Liver (tissue), 9 donors: Measurements from ENCODE around the gene TMEM98. TPM values are rescaled to one million over a fixed set of nuclear protein-coding genes. Genes with fewer than 3 reads are reported as not detected.

Experiments
- DNase-seq: peaks from one replicate; pipeline ENCODE4 v3.0.0-alpha.2; 2017; ENCODE audit warnings: low spot score
- H3K27ac ChIP-seq, 2 donors: one replicate each; pipeline ENCODE4 v1.7.0; 2013; ENCODE audit warnings: inconsistent platforms in 2 of 2, low read length in 2 of 2, control low read depth in 1 of 2, low read depth in 1 of 2, mild to moderate bottlenecking in 1 of 2
- H3K27me3 ChIP-seq, 4 donors: one replicate each; pipeline versions ENCODE4 v1.6.1 to v1.7.0; 2013; ENCODE audit warnings: low read length in 3 of 4, inconsistent platforms in 1 of 4, mild to moderate bottlenecking in 1 of 4, moderate library complexity in 1 of 4; ENCODE audit not compliant: control insufficient read depth in 4 of 4, insufficient read depth in 4 of 4
- H3K36me3 ChIP-seq, 4 donors: one replicate each; pipeline versions ENCODE4 v1.6.1 to v1.7.0; 2013; ENCODE audit warnings: low read length in 3 of 4, mild to moderate bottlenecking in 3 of 4, low read depth in 1 of 4, moderate library complexity in 1 of 4; ENCODE audit not compliant: control insufficient read depth in 4 of 4, insufficient read depth in 3 of 4
- H3K4me1 ChIP-seq, 4 donors: one replicate each; pipeline versions ENCODE4 v1.6.1 to v1.7.0; 2013; ENCODE audit warnings: low read length in 3 of 4, mild to moderate bottlenecking in 3 of 4, moderate library complexity in 1 of 4; ENCODE audit not compliant: control insufficient read depth in 4 of 4, insufficient read depth in 4 of 4
- H3K4me3 ChIP-seq, 3 donors: one replicate each; pipeline versions ENCODE4 v1.6.1 to v1.7.0; 2013; ENCODE audit warnings: low read length in 3 of 3, control low read depth in 1 of 3, low read depth in 1 of 3, mild to moderate bottlenecking in 1 of 3
- H3K9ac ChIP-seq, 2 donors: one replicate each; pipeline ENCODE4 v1.7.0; 2013; ENCODE audit warnings: low read length in 2 of 2, mild to moderate bottlenecking in 2 of 2, moderate library complexity in 2 of 2, control low read depth in 1 of 2, low read depth in 1 of 2
- H3K9me3 ChIP-seq, 4 donors: one replicate each; pipeline versions ENCODE4 v1.6.1 to v1.7.0; 2013; ENCODE audit warnings: low read length in 3 of 4; ENCODE audit not compliant: control insufficient read depth in 4 of 4
- EGR1 ChIP-seq, 2 donors: IDR thresholded peaks; 2 replicates each; pipeline ENCODE4 v1.6.1; 2016 to 2018; ENCODE audit warnings: antibody characterized with exemption in 2 of 2, low read depth in 2 of 2
- FOXA1 ChIP-seq: IDR thresholded peaks from 2 replicates; pipeline ENCODE4 v1.6.1; 2016; ENCODE audit warnings: antibody characterized with exemption
- FOXA2 ChIP-seq: IDR thresholded peaks from 2 replicates; pipeline ENCODE4 v1.6.1; 2016; ENCODE audit warnings: antibody characterized with exemption
- GABPA ChIP-seq, 2 donors: IDR thresholded peaks in 1 of 2; conservative IDR thresholded peaks in 1 of 2; 2 replicates each; pipeline ENCODE4 v1.6.1; 2016; ENCODE audit warnings: antibody characterized with exemption in 2 of 2, mild to moderate bottlenecking in 1 of 2, moderate library complexity in 1 of 2
- HNF4A ChIP-seq, 2 donors: conservative IDR thresholded peaks; 2 replicates each; pipeline ENCODE4 v1.6.1; 2016; ENCODE audit warnings: antibody characterized with exemption in 2 of 2, mild to moderate bottlenecking in 2 of 2
- HNF4G ChIP-seq: IDR thresholded peaks from 2 replicates; pipeline ENCODE4 v1.6.1; 2016; ENCODE audit warnings: antibody characterized with exemption
- JUND ChIP-seq, 2 donors: IDR thresholded peaks; 2 replicates each; pipeline ENCODE4 v1.6.1; 2016; ENCODE audit warnings: antibody characterized with exemption in 2 of 2
- NR2F2 ChIP-seq: IDR thresholded peaks from 2 replicates; pipeline ENCODE4 v1.6.1; 2016; ENCODE audit warnings: antibody characterized with exemption
- RAD21 ChIP-seq, 2 donors: IDR thresholded peaks; 2 replicates each; pipeline ENCODE4 v1.6.1; 2016; ENCODE audit warnings: antibody characterized with exemption in 2 of 2, mild to moderate bottlenecking in 2 of 2
- RXRA ChIP-seq, 2 donors: IDR thresholded peaks; 2 replicates each; pipeline ENCODE4 v1.6.1; 2017 to 2018; ENCODE audit warnings: antibody characterized with exemption in 2 of 2, mild to moderate bottlenecking in 1 of 2
- SP1 ChIP-seq: IDR thresholded peaks from 2 replicates; pipeline ENCODE4 v1.6.1; 2018; ENCODE audit warnings: antibody characterized with exemption, mild to moderate bottlenecking
- TAF1 ChIP-seq: conservative IDR thresholded peaks from 2 replicates; pipeline ENCODE4 v1.6.1; 2016; ENCODE audit warnings: antibody characterized with exemption, mild to moderate bottlenecking
- YY1 ChIP-seq: IDR thresholded peaks from 2 replicates; pipeline ENCODE4 v1.6.1; 2016; ENCODE audit warnings: antibody characterized with exemption, mild to moderate bottlenecking
- ZBTB33 ChIP-seq: IDR thresholded peaks from 2 replicates; pipeline ENCODE4 v1.6.1; 2016; ENCODE audit warnings: antibody characterized with exemption
- WGBS: extraction: QIAGEN DNeasy Blood & Tissue Kit; methylation state at CpG from one replicate; pipeline ENCODE4 v1.1.7; 2013; 5-methylcytosine and 5-hydroxymethylcytosine counted together
- polyA plus RNA-seq, 2 donors: library from polyadenylated mRNA; stranded (reverse) in 1 of 2; unstranded in 1 of 2; fragments of 200-250 nt in 1 of 2; fragments of >200 nt in 1 of 2; fragmentation: Nextera tagmentation in 1 of 2; extraction: Ambion mirVana in 1 of 2; gene quantifications; one replicate each; pipeline versions ENCODE4 v1.2.1 to v1.2.3, GENCODE V29; 2013 to 2015
- total RNA-seq, 2 donors: library from RNA; depleted of rRNA; stranded (reverse); fragments of >200 nt; gene quantifications; one replicate each; pipeline ENCODE4 v1.2.3, GENCODE V29; 2014
- TF ChIP-seq, protein P1 (sequence below): IDR thresholded peaks from 2 replicates; pipeline ENCODE4 v1.6.1; 2016; ENCODE audit warnings: antibody characterized with exemption
- TF ChIP-seq, protein P2 (sequence below): fragments of 150-350 bp; IDR thresholded peaks from 2 replicates; pipeline ENCODE4 v1.5.1; 2017; ENCODE audit warnings: improper control_type of control experiment, low read depth, low read length; ENCODE audit not compliant: missing input control
- TF ChIP-seq, protein P3 (sequence below): IDR thresholded peaks from 2 replicates; pipeline ENCODE4 v1.6.1; 2016; ENCODE audit warnings: antibody characterized with exemption
- TF ChIP-seq, protein P4 (sequence below): IDR thresholded peaks from 2 replicates; pipeline ENCODE4 v1.6.1; 2016; ENCODE audit warnings: antibody characterized with exemption, mild to moderate bottlenecking
- donor health status: healthy.
- donor health status: healthy.
- donor health status: healthy.
- donor health status: healthy.
- donor health status: healthy.

The TMEM98 gene
- total and polyA plus RNA-seq, 4 donors, result 7.0 to 17.5 (median 10.7) TPM

DNA sequence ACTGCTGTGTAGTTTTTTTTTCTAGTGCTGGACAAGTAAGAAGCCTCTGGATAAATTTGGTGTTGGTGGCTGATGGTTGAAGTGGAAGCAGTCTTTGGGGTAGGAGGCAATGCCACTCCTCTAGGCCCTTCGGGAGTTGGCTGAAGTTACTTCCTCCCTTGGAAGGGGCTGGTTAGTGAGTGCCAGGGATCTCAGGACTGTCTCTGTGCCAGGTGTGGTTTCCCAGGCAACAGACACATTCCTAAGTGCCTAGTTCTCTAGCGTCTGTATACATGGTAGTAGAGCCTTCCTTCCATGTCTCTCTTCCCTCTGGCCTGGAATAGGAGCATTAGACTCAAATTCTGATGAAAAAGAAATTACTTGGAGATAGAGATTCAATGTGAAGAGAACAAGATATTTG is 15.3 kb downstream of the TMEM98 start:
- H3K4me1 ChIP-seq, result peaks cover 0 to 7% (median 0%) of the 10 kb centered on the region in 4 donors
- 84% methylated on average over 2 of the region's 2 CpGs for WGBS
- peaks cover 0 to 2% (median 0%) of the 10 kb centered on the region in 4 donors for H3K36me3 ChIP-seq
- no peak overlapping the region for H3K27ac ChIP-seq
- no peak for DNase-seq
- no peak overlapping the region for H3K9ac ChIP-seq
- H3K4me3 ChIP-seq, result no peak overlapping the region
- H3K9me3 ChIP-seq, result no peaks in the 10 kb centered on the region
- no peaks in the 10 kb centered on the region for H3K27me3 ChIP-seq
- TF ChIP-seq SP1, result no peak
- no peak for TF ChIP-seq FOXA1
- no peak for TF ChIP-seq RXRA (IDR thresholded peaks at IDR 0.05)
- TF ChIP-seq, protein P1, sequence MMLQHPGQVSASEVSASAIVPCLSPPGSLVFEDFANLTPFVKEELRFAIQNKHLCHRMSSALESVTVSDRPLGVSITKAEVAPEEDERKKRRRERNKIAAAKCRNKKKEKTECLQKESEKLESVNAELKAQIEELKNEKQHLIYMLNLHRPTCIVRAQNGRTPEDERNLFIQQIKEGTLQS, result no peak
- TF ChIP-seq, protein P2, sequence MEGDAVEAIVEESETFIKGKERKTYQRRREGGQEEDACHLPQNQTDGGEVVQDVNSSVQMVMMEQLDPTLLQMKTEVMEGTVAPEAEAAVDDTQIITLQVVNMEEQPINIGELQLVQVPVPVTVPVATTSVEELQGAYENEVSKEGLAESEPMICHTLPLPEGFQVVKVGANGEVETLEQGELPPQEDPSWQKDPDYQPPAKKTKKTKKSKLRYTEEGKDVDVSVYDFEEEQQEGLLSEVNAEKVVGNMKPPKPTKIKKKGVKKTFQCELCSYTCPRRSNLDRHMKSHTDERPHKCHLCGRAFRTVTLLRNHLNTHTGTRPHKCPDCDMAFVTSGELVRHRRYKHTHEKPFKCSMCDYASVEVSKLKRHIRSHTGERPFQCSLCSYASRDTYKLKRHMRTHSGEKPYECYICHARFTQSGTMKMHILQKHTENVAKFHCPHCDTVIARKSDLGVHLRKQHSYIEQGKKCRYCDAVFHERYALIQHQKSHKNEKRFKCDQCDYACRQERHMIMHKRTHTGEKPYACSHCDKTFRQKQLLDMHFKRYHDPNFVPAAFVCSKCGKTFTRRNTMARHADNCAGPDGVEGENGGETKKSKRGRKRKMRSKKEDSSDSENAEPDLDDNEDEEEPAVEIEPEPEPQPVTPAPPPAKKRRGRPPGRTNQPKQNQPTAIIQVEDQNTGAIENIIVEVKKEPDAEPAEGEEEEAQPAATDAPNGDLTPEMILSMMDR, result no peak
- no peak for TF ChIP-seq GABPA (IDR thresholded peaks at IDR 0.05 in 1 of 2, conservative IDR thresholded peaks at IDR 0.05 in 1 of 2)
- TF ChIP-seq, protein P3, sequence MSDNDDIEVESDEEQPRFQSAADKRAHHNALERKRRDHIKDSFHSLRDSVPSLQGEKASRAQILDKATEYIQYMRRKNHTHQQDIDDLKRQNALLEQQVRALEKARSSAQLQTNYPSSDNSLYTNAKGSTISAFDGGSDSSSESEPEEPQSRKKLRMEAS, result no peak
- no peak for TF ChIP-seq HNF4A (conservative IDR thresholded peaks at IDR 0.05)

DNA sequence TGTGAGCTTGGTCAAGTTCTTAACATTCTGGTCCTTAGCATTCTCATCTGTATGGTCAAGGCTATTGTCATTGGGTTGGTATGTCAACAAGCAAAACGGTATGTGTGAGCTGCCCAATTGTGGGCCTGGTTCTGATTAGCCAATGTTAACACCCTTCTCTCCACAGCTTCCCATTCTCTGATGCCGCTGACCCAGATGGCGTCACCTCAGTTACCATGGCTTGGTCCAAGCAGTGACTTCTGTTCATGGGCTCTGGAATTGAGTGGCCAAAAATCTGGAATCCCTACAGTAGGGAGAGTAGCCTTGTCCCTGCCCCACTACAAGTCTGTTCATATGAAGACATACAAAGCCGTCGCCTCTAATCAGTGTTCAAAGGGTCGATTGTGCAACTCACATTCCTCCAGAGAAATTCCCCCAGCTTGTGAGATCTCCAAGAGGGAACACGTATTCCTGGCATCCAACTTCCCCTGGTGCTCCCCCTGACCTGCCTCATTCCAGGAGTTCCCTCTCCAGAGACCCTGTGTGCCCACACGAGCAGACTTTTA is 15.8 kb downstream of the TMEM98 start:
- H3K4me1 ChIP-seq, result peaks cover 0 to 7% (median 0%) of the 10 kb centered on the region in 4 donors
- no peaks in the 10 kb centered on the region for H3K27me3 ChIP-seq
- no peak overlapping the region for H3K27ac ChIP-seq
- WGBS, result 63% methylated on average over 8 of the region's 8 CpGs
- TF ChIP-seq ZBTB33 (no peak), TAF1 (no peak), HNF4G (no peak), FOXA2 (no peak), RXRA (IDR thresholded peaks at IDR 0.05) (no peak), RAD21 (IDR thresholded peaks at IDR 0.05) (no peak), GABPA (IDR thresholded peaks at IDR 0.05 in 1 of 2, conservative IDR thresholded peaks at IDR 0.05 in 1 of 2) (no peak), FOXA1 (no peak), NR2F2 (no peak), SP1 (no peak), YY1 (no peak), EGR1 (IDR thresholded peaks at IDR 0.05; ENCODE audit: low read depth in 2 of 2) (no peak), HNF4A (conservative IDR thresholded peaks at IDR 0.05) (no peak), JUND (IDR thresholded peaks at IDR 0.05) (no peak)
- TF ChIP-seq, protein P2, result no peak
- TF ChIP-seq, protein P4, sequence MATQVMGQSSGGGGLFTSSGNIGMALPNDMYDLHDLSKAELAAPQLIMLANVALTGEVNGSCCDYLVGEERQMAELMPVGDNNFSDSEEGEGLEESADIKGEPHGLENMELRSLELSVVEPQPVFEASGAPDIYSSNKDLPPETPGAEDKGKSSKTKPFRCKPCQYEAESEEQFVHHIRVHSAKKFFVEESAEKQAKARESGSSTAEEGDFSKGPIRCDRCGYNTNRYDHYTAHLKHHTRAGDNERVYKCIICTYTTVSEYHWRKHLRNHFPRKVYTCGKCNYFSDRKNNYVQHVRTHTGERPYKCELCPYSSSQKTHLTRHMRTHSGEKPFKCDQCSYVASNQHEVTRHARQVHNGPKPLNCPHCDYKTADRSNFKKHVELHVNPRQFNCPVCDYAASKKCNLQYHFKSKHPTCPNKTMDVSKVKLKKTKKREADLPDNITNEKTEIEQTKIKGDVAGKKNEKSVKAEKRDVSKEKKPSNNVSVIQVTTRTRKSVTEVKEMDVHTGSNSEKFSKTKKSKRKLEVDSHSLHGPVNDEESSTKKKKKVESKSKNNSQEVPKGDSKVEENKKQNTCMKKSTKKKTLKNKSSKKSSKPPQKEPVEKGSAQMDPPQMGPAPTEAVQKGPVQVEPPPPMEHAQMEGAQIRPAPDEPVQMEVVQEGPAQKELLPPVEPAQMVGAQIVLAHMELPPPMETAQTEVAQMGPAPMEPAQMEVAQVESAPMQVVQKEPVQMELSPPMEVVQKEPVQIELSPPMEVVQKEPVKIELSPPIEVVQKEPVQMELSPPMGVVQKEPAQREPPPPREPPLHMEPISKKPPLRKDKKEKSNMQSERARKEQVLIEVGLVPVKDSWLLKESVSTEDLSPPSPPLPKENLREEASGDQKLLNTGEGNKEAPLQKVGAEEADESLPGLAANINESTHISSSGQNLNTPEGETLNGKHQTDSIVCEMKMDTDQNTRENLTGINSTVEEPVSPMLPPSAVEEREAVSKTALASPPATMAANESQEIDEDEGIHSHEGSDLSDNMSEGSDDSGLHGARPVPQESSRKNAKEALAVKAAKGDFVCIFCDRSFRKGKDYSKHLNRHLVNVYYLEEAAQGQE, result no peak
- TF ChIP-seq, protein P1, result no peak
- TF ChIP-seq, protein P3, result no peak
- H3K9me3 ChIP-seq, result no peaks in the 10 kb centered on the region
- DNase-seq, result no peak
- H3K36me3 ChIP-seq, result peaks cover 0 to 2% (median 0%) of the 10 kb centered on the region in 4 donors
- no peak overlapping the region for H3K4me3 ChIP-seq
- no peak overlapping the region for H3K9ac ChIP-seq
